WTC11 (cell line): Measurements from ENCODE around the gene FNBP1L.

Source experiments
- CTCF ChIP-seq: fragments of 200-600 bp; IDR thresholded peaks from 2 replicates; pipeline ENCODE4 v1.8.0; 2022; ENCODE audit warnings: antibody characterized with exemption
- MYBL2 ChIP-seq: sonication (generic); formaldehyde crosslinking; IDR thresholded peaks from 2 replicates; pipeline ENCODE4 v1.8.1; 2023; ENCODE audit warnings: mild to moderate bottlenecking, moderate library complexity, missing genetic modification reagents
- RELA ChIP-seq: sonication (generic); formaldehyde crosslinking; IDR thresholded peaks from 2 replicates; pipeline ENCODE4 v1.8.1; 2022; ENCODE audit warnings: missing genetic modification reagents, mild to moderate bottlenecking, borderline replicate concordance
- ZNF396 ChIP-seq: fragments of 250-450 bp; sonication (Bioruptor Pico); IDR thresholded peaks from 2 replicates; pipeline ENCODE4 v1.8.0; 2021; ENCODE audit warnings: mild to moderate bottlenecking, moderate library complexity, borderline replicate concordance

- TF ChIP-seq CTCF (no peak), ZNF396 (CRISPR knock-in tag) (no peak), RELA (no peak), MYBL2 (no peak)
Measured at GRCh38 chr1:93601686-93602085, 153.8 kb downstream of the FNBP1L start.
